ENCODE data around the gene TMEM245. TPM values are rescaled to one million over a fixed set of nuclear protein-coding genes. Genes with fewer than 3 reads are reported as not detected.

The TMEM245 gene
- total and polyA plus RNA-seq, 10 of the 15 experiments (the other 5 are each of a cell fraction or from before 2014, with no cell fraction given), result 7.4 to 36.1 (median 19.0) TPM

- Histone ChIP-seq H3K27me3 (replicated peaks in 1 of 2; ENCODE audit: control insufficient read depth in 2 of 2, insufficient read depth in 2 of 2, low read length in 1 of 2) (no peaks in the 10 kb centered on the region), H2AFZ (ENCODE audit: control insufficient read depth, low read depth, low read length) (no peak overlapping the region), H3K27ac (ENCODE audit: control insufficient read depth, insufficient read depth) (no peak overlapping the region), H3K36me3 (ENCODE audit: control insufficient read depth in 2 of 2, insufficient read depth in 2 of 2, low read length in 1 of 2) (no peaks in the 10 kb centered on the region), H3K79me2 (ENCODE audit: control insufficient read depth, insufficient read depth, low read length) (peaks cover 2% of the 10 kb centered on the region; the same call in 1 of the 2 replicates), H3K9me3 (replicated peaks; ENCODE audit: control insufficient read depth, insufficient read depth, low read length) (peaks cover 6% of the 10 kb centered on the region), H3K9ac (ENCODE audit: control insufficient read depth, insufficient read depth, low read length) (no peak overlapping the region), H4K20me1 (ENCODE audit: control insufficient read depth, insufficient read depth) (no peaks in the 10 kb centered on the region), H3K4me3 (no peak overlapping the region), H3K4me2 (ENCODE audit: control insufficient read depth, insufficient read depth) (no peak overlapping the region), H3K4me1 (ENCODE audit: control insufficient read depth, insufficient read depth, low read length) (peaks cover under 1% of the 10 kb centered on the region; the same call in 1 of the 2 replicates)
- no TSS peak for BruUV-seq (replicated peaks)
- TF ChIP-seq NKRF (conservative IDR thresholded peaks at IDR 0.05) (no peak), RBBP5 (conservative IDR thresholded peaks at IDR 0.05) (no peak), ZNF274 (IDR thresholded peaks at IDR 0.05; ENCODE audit: insufficient read depth, insufficient read length) (no peak), POLR2AphosphoS2 (IDR thresholded peaks at IDR 0.05; ENCODE audit: low read depth, low read length) (no peak), EGR1 (IDR thresholded peaks at IDR 0.05; ENCODE audit: borderline replicate concordance in 1 of 2, low read depth in 2 of 2, low read length in 2 of 2) (no peak), HSF1 (IDR thresholded peaks at IDR 0.05; ENCODE audit: low read depth, low read length) (no peak), TARDBP (IDR thresholded peaks at IDR 0.05; ENCODE audit: borderline replicate concordance) (no peak), HDAC2 (IDR thresholded peaks at IDR 0.05) (no peak), STAT3 (IDR thresholded peaks at IDR 0.05; ENCODE audit: low read depth, low read length) (no peak), NFYB (IDR thresholded peaks at IDR 0.05; ENCODE audit: insufficient read depth, low read depth, low read length) (no peak)
- intact Hi-C loops (cut with micrococcal nuclease; ENCODE audit: unreplicated experiment), result no loop called here
- 96% methylated on average over 3 of the region's 3 CpGs for WGBS (ENCODE audit: insufficient coverage, insufficient replicate concordance, low lambda C conversion rate, missing lambda C conversion rate)
- DNase-seq (ENCODE audit: low read depth, low spot score) (no peak), ATAC-seq (no peak), FAIRE-seq (no peak)
- ChIA-PET RAD21 (ENCODE audit: unreplicated experiment) (no interaction called here), SMC1A (ENCODE audit: uncharacterized antibody, unreplicated experiment) (no interaction called here), CTCF (no interaction called here), POLR2A (no interaction called here)
- in situ Hi-C loops (cut with MboI), result no loop called here
Observed at GRCh38 chr9:109005678-109006077, 114.1 kb downstream of the TMEM245 start.
